ENCODE results near the gene UGGT2. TPM values are rescaled to one million over a fixed set of nuclear protein-coding genes. Genes with fewer than 3 reads are reported as not detected.

UGGT2 gene
- total RNA-seq, 1 donor from 2014 or later: 45.1 TPM

DNA sequence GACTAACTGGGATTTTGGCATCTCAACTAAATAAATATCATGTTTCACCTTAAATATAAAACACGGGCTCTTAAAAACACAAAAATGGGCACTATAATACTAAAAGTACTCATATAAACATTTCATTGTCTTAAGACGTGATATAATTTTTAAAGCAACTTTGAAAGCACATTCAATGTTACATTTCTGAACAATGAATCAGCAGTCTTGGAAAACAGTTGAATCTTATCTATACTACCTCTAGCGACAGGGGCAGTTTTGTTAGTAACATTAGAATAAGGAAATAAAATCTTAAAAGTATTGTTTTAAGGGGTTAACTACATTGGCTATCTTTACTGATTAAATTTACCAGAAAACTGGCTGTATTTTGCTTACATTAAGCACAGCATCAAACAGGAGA, 156.9 kb downstream of the UGGT2 start:
- H3K9me3 Mint-ChIP-seq (ENCODE audit: low read depth): no peaks in the 10 kb centered on the region
- DNase-seq (ENCODE audit: low spot score, unreplicated experiment): no peak
- H3K36me3 Mint-ChIP-seq (ENCODE audit: insufficient read depth): peaks cover 5% of the 10 kb centered on the region
- no peak overlapping the region for H3K4me3 Mint-ChIP-seq (ENCODE audit: low read depth)
- no peak overlapping the region for H3K27ac Mint-ChIP-seq
- no peaks in the 10 kb centered on the region for H3K4me1 Mint-ChIP-seq (ENCODE audit: low read depth)
- TF ChIP-seq, protein P1, sequence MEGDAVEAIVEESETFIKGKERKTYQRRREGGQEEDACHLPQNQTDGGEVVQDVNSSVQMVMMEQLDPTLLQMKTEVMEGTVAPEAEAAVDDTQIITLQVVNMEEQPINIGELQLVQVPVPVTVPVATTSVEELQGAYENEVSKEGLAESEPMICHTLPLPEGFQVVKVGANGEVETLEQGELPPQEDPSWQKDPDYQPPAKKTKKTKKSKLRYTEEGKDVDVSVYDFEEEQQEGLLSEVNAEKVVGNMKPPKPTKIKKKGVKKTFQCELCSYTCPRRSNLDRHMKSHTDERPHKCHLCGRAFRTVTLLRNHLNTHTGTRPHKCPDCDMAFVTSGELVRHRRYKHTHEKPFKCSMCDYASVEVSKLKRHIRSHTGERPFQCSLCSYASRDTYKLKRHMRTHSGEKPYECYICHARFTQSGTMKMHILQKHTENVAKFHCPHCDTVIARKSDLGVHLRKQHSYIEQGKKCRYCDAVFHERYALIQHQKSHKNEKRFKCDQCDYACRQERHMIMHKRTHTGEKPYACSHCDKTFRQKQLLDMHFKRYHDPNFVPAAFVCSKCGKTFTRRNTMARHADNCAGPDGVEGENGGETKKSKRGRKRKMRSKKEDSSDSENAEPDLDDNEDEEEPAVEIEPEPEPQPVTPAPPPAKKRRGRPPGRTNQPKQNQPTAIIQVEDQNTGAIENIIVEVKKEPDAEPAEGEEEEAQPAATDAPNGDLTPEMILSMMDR (IDR thresholded peaks at IDR 0.05; ENCODE audit: unreplicated experiment): no peak
- no peaks in the 10 kb centered on the region for H3K27me3 Mint-ChIP-seq

DNA sequence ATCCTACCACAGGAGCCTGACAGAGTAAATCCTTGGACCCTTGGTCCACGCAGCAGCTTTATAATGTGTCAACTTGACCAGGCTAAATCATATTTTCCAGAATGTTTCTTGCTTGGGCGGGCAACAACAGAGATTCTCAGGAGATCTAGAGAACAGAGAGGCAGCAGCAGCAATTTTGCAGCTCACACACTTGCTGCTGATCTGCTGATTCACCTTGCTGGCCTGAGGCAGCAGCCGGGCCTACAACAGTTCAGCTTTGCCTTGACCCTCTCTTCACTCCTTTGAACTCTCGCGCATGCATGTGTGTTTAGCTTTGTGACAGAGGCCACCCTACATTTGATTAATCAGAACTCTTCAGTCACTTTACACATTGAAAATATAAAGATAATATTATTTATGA, 159.3 kb downstream of the UGGT2 start:
- Mint-ChIP-seq H3K9me3 (ENCODE audit: low read depth) (no peaks in the 10 kb centered on the region), H3K4me1 (ENCODE audit: low read depth) (no peaks in the 10 kb centered on the region), H3K36me3 (ENCODE audit: insufficient read depth) (peaks cover 4% of the 10 kb centered on the region), H3K27me3 (no peaks in the 10 kb centered on the region), H3K27ac (no peak overlapping the region), H3K4me3 (ENCODE audit: low read depth) (no peak overlapping the region)
- DNase-seq (ENCODE audit: low spot score, unreplicated experiment): no peak
- TF ChIP-seq, protein P1 (IDR thresholded peaks at IDR 0.05; ENCODE audit: unreplicated experiment): no peak

DNA sequence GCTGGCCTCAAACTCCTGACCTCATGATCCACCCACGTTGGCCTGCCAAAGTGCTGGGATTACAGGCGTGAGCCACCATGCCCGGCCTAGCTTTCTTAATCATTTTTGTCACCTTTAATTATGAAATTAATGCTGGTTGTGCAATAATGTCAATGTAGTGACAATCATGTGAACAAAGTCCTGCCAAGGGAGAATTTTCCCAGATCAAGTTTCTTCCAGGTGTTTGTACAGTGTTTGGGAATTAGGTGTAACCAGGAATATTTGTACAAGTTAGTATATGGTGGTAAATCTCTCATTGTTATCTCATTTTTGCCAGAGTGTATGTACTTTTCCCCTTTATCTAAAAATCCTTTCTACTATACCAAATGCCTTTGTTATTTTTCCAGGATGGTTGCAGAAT, 171.1 kb downstream of the UGGT2 start:
- Mint-ChIP-seq H3K27me3 (no peaks in the 10 kb centered on the region), H3K4me1 (ENCODE audit: low read depth) (peaks cover 2% of the 10 kb centered on the region), H3K9me3 (ENCODE audit: low read depth) (no peaks in the 10 kb centered on the region), H3K36me3 (ENCODE audit: insufficient read depth) (peaks cover 10% of the 10 kb centered on the region), H3K27ac (no peak overlapping the region), H3K4me3 (ENCODE audit: low read depth) (no peak overlapping the region)
- TF ChIP-seq, protein P1 (IDR thresholded peaks at IDR 0.05; ENCODE audit: unreplicated experiment): no peak
- DNase-seq (ENCODE audit: low spot score, unreplicated experiment): no peak

DNA sequence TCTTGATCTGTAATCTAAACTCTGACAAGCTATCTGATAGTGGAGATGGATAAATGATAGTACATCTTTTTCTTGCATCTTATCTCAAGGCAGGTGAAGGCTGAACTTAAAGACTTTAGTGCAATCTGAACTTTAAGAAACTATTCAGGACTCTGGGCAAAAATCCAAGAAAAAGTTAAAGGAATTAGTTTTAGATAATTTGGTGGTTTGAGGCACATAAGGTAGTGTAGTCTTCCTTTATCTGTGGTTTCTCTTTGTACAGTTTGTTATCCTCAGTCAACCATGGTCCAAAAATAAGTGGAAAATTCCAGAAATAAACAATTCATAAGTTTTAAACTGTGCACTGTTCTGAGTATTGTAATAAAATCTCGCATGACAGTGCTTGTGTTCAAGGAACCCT, 172.9 kb downstream of the UGGT2 start:
- peaks cover 2% of the 10 kb centered on the region for H3K4me1 Mint-ChIP-seq (ENCODE audit: low read depth)
- H3K9me3 Mint-ChIP-seq (ENCODE audit: low read depth): no peaks in the 10 kb centered on the region
- H3K36me3 Mint-ChIP-seq (ENCODE audit: insufficient read depth): peaks cover 17% of the 10 kb centered on the region
- H3K4me3 Mint-ChIP-seq (ENCODE audit: low read depth): no peak overlapping the region
- H3K27me3 Mint-ChIP-seq: no peaks in the 10 kb centered on the region
- TF ChIP-seq, protein P1 (IDR thresholded peaks at IDR 0.05; ENCODE audit: unreplicated experiment): no peak
- DNase-seq (ENCODE audit: low spot score, unreplicated experiment): no peak
- no peak overlapping the region for H3K27ac Mint-ChIP-seq

DNA sequence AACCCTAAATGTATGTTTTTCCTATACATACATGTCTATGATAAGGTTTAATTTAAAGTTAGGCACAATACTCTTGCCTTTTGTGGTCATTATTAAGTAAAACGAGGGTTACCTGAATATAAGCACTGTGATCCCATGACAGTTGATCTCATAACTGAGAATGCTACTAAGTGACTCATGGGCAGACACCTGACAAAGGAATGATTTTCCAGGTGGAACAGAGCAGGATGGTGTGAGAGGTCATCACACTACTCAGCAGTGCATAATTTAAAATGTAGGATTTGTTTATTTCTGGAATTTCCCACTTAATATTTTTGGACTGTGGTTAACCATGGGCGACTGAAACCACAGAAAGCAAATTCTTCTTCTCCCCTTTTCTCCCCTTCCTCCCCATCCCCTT, 178.9 kb downstream of the UGGT2 start:
- no peaks in the 10 kb centered on the region for H3K27me3 Mint-ChIP-seq
- no peaks in the 10 kb centered on the region for H3K4me1 Mint-ChIP-seq (ENCODE audit: low read depth)
- H3K36me3 Mint-ChIP-seq (ENCODE audit: insufficient read depth): peaks cover 20% of the 10 kb centered on the region
- no peaks in the 10 kb centered on the region for H3K9me3 Mint-ChIP-seq (ENCODE audit: low read depth)
- TF ChIP-seq, protein P1 (IDR thresholded peaks at IDR 0.05; ENCODE audit: unreplicated experiment): no peak
- H3K4me3 Mint-ChIP-seq (ENCODE audit: low read depth): no peak overlapping the region
- DNase-seq (ENCODE audit: low spot score, unreplicated experiment): no peak
- no peak overlapping the region for H3K27ac Mint-ChIP-seq
